ENCODE data around the gene BRCC3.

- TF ChIP-seq CTCF (conservative IDR thresholded peaks at IDR 0.05; ENCODE audit: low read length): no peak
- no peak for TF ChIP-seq EZH2phosphoT487 (IDR thresholded peaks at IDR 0.05; ENCODE audit: borderline replicate concordance, low read depth, low read length)
These were observed 1.9 kb upstream of the BRCC3 start for GRCh38 chrX:155069414-155069813.
